ENCODE data around the gene CYB561D2.

Gene CYB561D2

DNA sequence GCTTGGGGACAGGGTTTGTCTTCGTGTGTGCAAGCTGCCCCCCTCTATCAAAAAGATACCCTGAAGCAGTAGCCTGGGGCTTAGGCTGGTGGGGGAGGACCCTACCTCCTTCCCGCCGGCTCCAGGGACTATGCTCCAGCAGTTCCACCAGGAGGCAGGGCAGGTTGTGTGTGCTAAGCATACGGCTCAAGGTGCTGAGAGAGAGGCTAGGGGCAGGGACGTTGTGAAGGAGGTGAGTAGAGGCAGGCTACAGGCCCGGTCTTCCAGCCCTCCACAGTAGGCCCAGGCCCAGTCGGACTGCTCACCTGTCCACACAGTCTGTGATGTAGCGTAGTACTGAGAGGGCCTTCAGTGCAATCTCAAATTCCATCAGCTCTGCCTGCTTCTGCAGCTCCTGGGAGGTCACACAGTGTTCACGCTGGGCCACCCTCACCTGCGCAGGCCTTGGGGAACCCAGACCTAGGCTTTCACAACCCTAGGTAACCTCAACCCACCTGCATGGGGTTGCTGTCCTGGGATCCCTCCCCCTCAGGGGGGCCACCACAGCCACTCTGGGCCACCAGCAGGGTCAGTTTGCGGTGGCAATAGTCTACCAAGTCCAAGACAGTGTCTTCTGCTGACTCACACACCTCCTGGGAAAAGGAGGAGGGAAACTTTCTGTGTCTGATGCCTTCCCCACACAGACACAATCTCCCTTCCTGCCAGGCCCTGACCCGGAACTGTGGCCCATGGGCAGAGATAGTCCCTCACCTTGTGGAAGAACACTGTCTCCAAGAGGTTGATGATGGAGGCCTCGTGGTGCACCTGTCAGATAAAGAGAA is 7.6 kb upstream of the CYB561D2 start:
- no peak for DNase-seq

DNA sequence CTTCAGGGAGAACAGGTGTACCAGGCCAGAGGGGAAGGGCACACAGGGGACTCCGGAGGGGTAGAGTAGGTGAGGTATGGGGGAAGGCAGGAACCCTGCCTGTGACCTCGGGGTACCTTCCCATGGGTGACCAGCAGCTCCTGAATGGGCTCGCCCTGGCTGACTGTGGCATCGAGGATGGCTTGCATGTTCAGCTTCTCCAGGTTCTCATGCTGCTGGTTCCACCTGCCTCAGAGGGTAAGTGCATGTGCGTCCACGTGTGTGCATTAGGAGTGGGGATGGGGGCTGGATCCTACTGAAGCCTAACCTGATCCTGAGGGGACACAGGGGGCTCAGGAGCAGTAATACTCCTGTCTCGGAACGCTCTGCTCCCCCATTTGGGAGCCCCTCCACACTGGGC is 5.7 kb upstream of the CYB561D2 start:
- DNase-seq, result no peak

DNA sequence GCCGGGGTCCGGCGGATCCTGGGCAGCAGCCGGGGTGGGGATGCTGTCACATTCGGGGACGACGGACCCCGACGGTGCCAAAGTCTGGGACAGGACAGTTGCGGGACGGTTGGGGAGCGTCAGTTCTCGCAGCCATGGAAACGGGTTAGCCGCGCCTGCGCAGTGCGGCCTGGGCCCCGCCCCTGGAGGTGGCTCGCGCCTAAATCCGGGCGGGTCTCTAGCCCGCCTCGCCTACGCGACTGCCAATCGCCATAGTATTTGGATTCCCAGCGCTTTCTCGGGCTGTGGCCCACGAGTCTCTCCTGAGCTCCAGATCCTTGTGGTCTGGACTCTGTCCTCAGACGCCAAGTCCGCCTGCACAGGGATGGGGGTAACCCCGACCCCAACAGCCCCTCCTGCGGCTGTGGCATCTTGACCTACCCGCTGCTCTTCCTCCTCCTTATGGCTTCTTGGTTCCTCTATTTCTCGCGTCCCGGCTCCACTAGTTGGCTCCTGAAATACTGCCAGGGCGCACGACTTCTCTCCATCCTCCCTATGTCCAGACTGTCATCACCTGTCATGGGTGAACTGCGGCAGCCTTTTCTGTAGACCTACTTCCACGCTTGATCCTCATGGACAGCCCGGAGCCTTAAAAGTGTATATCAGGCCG is 5.0 kb upstream of the CYB561D2 start, which contains the start of gene ZMYND10:
Gene ZMYND10 (minus strand): TSS at position 147 of the 649 bp plus-strand sequence. CDS start 153 bp downstream, outside the sequence.
- DNase-seq, result peak; percentile 39

DNA sequence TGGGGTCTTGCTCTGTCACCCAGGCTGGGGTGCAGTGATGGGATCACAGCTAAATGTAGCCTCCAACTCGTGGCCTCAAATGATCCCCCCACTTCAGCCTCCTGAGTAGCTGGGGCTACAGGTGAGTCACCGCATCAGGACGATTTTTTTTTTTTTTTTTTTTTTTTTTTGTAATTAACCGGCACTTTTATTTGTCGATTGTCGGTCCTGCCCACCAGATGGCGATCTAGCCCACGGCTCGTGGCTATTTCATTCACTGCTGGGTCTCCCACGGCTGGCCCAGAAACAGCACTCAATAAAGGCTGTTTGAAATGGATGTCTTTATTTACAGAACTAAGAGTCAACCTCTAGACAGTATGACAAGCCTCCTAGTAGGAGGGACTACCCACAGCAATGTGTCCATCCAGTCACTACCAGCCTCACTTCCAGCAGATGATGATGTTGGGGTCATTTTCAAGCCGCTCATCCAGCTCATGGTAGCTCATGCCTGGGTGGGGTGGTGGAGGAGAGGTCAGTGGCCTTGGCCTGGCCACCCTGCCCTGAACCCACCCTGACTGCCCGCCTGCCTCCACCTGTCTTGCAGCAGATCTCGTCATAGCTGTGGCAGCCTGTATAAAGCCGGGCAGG is 3.4 kb upstream of the CYB561D2 start:
- peak; percentile 37 for DNase-seq

DNA sequence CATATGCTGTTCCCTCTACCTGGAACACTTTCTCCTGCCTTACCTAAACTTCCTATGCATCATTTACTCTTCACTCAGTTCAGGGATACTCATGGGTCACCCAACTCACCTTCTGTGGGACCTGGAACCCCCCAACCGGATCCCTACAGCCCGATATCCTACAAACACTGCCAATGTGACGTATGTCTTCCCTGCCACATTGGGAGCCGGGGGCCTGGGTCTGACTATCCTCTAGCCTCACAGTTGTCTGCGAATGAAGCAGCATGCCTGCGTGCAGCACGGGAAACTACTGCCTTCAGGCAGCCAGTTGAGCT is 492 bp upstream of the CYB561D2 start:
- no peak for DNase-seq

DNA sequence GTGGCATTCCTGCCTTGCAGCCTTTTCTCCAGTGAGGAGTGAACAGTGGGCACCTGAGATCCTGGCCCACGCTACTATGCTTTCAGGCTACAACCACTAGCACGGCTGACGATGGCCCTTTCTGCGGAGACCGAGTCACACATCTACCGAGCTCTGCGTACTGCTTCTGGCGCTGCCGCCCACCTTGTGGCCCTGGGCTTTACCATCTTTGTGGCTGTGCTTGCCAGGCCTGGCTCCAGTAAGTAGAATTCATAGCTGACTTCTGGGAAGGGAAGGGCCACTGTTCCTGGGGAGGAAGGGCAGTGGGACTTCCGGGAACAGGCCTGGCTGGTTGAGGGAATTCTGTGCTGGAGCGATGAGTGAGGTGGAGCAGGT is 648 bp downstream of the CYB561D2 start:
- DNase-seq, result no peak

DNA sequence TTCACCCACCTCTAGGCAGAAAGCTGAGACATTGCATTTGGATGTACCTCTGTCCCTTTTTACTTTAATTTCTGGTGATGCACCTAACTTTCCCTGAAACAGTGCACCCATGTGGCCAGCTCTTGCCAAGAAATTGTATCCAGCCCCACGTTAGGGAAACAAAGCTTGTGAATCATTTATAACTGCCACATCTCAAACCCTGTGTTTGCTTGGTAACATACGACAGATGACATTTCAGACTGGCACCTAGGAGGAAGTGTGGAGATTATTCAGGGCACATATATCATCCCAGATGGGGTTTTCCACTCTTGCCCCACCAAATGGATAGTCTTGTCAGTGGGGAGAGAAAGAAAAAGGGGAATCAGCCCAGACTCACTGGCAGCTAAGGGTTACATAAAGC is 2.1 kb downstream of the CYB561D2 start:
- no peak for DNase-seq

DNA sequence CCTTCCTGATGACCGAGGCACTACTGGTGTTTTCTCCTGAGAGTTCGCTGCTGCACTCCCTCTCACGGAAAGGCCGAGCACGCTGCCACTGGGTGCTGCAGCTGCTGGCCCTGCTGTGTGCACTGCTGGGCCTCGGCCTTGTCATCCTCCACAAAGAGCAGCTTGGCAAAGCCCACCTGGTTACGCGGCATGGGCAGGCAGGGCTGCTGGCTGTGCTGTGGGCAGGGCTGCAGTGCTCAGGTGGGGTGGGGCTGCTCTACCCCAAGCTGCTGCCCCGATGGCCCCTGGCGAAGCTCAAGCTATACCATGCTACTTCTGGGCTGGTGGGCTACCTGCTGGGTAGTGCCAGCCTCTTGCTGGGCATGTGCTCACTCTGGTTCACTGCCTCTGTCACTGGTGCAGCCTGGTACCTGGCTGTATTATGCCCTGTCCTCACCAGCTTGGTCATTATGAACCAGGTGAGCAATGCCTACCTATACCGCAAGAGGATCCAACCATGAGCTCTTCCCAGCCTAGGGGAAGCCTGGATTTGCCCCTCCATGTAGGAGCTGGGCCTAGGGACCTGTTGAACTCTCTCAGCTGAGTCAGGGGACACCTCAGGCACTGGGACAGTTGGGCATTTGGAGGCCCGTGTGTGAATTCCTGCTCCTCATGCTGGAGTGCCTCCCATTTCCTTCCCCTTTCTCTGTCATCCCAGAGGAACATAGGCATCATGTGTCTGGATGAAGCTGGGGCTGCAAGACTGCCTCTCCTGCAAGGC is 2.8 kb downstream of the CYB561D2 start:
- no peak for DNase-seq

DNA sequence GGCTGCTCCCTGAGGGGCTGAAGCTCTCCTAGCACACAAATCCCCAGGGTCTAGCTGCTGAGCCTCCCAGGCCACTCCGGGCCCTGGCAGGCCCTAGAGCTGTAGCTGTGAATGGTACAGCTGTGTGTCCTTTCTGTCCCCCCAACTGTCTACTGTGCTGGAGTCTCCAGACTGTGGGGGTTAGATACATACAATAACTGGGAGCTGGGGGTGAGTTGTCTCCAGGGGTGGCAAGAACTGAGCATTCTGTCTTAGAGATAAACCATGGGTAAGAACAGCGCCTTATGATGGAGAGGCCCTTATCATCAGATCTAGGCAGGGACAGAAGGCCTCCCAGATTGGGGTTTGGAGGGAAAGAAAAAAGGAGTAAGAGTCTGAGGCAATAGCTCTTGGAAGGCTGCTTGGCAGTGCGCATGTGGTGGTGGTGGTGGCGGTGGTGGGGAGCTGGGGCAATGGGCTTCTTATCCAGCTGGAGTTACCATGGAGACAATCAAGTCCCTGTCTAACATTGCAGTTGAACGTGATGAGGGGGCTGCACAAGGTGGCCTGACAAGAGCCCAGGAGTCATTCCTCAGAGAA is 3.6 kb downstream of the CYB561D2 start:
- DNase-seq, result no peak

DNA sequence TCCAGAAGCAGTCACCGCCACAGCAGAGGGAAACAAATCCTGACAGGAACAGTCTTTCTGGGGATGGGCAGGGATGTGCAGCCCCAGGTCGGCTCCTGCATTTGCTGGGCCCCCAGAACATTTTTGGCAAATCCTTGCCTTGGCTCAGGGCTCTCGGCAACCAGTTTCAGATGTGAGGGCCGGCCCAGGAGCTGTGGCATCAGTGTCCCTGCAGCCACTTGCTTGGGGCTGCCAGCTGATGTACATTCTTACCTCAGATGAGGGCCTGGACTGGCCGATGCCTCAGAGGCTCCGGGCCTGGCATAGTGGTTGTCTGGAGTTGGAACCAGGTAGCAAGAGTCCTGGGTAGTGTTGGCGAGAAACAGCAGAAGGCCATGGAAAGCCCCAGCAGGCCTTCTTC is 4.2 kb downstream of the CYB561D2 start:
- no peak for DNase-seq

DNA sequence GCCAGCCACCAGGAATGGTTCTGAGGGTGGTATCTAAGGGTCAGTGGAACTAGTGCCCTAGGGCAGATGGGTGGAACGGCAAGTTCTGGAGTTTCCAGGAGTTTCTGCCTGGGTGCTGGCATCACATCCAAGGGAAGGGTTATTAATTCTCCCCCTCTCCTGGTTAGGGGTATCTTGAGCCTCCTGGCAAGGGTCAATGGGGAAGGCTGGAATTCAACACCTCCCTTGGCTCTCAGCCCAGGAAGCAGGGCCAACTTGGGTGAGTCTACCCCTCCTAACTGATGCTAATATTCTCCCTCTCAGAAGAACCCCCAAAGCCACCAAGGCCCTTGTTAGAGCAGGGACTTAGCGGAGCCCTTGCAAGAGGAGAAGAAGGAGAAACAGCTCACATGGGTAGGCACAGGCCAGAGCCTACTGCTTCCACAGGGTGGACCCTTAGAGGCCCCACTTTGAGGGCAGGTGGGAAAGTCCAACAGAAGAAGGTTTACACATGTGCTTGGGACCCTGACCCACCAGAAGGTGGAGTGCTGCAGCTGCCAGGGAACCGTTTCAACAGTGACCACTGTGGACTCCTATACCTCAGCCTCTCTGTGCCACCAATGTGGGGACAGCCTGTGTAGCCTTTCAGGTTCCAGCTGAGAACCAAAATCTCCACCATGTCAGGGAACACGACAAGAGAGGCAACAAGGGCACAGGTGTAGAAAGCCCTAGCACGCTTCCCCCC is 5.3 kb downstream of the CYB561D2 start:
- no peak for DNase-seq

DNA sequence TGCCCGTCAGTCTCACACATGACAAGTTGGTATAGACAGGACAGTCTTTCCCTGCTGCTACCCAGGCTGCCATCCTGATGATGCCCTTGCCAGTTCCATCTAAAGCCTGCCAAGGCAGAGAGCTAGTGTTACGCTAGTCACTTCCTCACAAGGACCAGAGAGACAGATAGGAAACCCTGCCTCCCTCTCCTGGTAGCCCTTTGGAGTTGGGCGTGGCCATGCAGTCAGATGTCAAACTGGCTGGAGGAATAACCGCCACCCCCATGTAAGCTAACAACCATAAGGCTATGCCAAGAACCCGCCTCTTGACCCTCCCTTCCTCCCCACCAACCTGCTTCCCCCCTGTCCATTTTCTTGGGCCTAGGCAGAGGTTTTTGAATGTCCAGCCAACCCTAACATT is 5.9 kb downstream of the CYB561D2 start:
- DNase-seq, result no peak

DNA sequence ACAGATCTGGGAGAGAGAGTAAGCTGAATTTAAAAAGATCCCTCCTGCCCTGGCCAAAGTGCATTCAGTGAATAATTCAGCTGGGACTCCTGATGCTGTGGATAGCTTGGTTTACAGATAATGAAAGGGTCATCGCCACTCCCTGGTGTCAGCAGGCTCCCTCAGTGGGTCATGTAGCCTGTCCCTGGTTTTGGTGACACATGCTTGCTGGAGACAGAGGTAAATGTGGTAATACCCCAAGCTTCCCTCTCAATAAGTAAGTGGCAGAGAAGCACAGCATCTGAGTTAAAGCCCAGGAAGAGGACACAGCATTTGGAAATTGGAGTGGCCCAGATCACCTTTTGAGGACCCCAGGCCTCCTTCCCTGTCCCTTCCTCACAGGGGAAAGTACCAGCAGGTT is 6.8 kb downstream of the CYB561D2 start:
- DNase-seq, result no peak

DNA sequence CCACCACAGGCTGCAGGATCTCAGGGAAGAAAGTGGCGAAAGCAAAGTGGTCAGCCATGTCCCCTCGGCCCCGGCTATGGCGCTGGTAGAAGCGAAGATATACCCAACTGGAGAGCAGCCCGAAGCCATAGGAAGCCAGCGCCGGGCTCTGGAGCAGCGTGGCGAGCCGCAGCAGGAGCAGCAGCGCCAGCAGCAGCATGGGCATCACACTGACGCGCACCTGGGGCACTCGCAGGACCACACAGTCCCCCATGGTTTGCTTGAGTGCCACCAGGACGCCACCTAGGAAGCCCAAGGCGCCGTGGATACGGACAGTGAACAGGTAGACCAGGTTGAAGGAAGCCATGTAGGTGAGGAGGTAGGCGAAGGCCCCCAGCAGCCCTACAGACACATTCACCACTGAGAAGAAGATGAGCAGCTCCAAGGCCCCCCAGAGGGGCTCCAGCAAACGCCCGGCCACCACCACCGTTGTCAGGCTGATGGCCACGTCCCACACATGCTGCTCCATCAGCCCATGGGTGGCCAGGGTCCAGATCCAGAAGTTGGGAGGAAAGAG is 7.8 kb downstream of the CYB561D2 start:
- DNase-seq, result no peak

DNA sequence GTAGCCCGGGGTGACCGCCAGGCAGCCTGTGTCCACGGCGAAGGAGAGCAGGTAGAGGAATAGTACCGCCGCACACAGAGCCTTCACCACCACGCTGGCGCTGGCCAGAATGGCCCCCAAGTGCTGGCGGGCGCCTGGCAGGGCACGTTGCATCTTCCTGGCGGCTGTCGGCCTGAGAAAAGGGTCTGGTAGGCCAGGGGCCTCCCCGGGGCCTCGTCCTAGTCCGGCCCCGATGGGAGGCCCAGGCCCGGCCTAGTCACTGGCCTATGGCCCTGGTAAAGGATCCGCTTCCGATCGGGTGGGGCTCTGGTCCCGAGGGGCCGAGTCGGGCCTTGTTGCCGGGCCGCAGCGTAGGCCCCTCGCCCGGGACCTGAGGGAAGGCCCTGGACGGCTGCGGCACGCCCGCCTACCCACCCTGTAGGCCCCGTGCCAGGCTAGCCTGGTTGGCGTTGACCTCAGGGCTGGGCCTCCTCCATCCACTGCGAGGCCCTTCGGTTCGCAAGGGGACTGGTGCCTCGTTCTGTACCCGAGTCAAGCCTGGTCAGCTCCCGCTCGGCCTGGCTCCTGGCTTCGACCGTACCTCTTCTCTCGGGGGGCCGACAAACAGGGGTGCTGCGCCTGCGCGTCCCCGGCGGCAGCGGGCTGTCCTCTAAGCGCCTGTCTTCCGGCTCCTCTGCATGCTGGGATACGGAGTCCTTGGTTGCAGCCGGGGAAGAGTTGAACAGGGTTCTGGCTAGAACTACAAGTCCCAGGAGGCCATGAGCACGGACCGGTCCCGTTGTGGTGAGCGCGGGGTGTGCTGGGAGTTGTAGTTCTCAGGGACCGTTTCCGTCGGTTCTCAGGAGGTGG is 8.5 kb downstream of the CYB561D2 start, which contains the start of gene TMEM115:
Gene TMEM115 (minus strand): TSS at position 611 of the 849 bp plus-strand sequence. CDS start 458 bp downstream, at position 153.
- peak; percentile 92 for DNase-seq

DNA sequence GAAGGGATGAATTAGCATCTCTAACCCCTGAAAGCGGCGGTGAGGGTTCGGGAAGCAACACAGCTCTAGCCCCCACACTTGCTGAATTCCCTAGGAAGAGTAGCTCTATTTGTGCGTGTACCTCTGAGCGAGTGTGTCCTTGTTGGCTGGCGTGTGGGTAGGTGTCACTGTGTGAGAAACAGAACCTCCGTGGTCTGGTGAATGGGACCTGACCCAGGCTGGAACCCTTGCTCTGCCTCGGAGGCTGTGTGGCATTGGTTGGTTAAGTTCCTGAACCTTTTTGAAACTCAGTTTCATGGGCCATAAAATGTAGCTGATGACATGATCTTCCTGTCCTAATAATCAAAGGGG is 9.1 kb downstream of the CYB561D2 start:
- no peak for DNase-seq

DNA sequence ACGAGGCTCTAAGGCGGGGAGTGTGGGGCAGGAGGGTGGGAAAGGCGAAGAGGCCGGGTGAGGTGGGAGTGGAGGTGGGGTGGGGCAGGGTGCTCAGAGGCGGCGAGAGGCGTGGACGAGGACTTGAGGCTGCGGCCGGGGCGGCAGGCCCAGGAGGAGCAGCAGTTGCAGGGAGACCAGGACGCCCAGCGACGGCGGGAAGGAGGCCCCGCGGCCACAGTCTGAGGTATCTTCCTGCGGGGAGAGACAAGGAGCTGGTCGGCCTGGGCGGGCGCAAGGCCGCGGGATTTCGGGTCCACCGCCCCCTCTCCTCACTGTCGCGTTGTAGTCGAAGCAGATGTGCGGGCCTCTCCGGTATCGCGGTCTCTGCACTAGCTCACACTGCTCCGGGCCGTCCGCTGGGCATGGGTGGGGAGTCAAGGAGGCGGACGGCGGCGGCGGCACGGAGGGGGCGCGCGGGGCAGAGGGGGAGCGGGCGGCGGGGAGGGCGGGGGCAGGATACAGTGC is 14.0 kb downstream of the CYB561D2 start:
- DNase-seq, result no peak

DNA sequence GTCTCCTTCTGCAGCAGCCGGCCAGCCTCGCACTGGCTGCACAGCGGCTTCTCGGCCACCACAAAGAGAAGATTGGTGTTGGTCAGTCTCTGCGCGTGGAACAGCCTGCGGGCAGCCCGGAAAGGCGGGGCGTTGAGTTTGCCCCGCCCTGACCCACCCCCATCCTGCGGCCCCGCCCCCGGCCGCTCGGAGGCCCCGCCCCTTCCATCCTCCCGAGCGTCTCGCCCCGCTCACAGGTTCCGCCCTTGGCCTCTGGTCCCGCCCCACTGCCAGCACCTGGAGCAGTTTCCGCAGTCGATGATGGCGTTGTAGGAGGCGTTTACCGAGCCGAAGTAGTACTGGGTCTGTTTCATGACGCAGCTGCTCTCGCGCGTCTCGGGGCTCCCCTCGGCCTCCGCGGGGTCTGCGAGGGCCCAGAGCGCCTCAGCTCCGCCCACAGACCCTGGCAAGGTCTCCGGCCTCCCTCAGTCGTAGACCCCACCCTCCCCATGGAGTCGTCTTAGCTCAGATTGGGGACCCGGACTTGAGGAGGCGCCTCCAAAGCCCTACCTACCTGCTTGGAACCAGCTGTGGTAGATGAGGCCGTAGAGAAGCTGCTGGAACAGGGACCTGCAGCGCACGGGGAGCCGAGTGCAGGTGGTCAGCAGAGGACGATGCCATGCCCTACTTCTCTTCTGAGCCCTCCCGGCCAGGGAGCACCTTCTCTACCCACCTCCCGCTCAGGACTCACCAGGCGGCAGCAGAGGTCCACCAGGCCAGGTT is 14.6 kb downstream of the CYB561D2 start:
- DNase-seq, result peak; percentile 47

DNA sequence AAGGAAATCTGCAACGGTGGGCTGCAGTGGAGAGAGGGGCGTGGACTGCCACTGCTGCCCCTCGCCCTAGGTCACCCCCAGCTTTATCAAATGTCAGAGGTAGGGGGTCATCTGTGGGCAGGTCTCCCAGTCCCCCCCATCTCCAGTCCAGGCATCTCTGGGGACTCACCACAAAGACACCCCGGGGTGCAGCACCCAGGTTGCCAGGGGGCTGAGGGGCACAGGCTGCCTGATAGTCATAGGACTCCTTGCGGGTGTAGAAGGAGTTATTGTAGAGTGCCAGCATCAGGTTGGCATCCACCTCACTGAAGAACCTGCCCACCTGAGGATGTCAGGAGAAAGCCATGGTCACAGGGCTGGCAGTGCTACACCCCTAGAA is 15.2 kb downstream of the CYB561D2 start:
- DNase-seq, result no peak
